A549 (cell line): Measurements from ENCODE around the gene CLDN2. TPM values are rescaled to one million over a fixed set of nuclear protein-coding genes. Genes with fewer than 3 reads are reported as not detected.

Experiments used
- ATAC-seq, 2 experiments: fragments of 200-7000 bp in 1 of 2; fragments of >200 bp in 1 of 2; cut with Nextera tagmentation in 1 of 2; cut with Tn5 transposase in 1 of 2; 3 replicates each; pipeline versions ENCODE4 v1.8.0 to v1.9.1; 2018 to 2020; ENCODE audit warnings: mild to moderate bottlenecking in 1 of 2, moderate library complexity in 1 of 2
- CTCF ChIA-PET: fragments of 300-600 bp; sonication (Branson Sonifier 250); formaldehyde crosslinking; extraction: SDS; loops from one replicate; lab custom pipeline; 2021; ENCODE audit warnings: antibody characterized with exemption, inconsistent platforms; lab: Yijun Ruan, JAX
- POLR2A ChIA-PET: fragments of 350-600 bp; formaldehyde crosslinking; extraction: SDS; loops from one replicate; lab custom pipeline; 2021; ENCODE audit warnings: antibody characterized with exemption, inconsistent platforms; lab: Yijun Ruan, JAX
- DNase-seq, 2 experiments: peaks; one replicate each; pipeline versions ENCODE4 v3.0.0 to v3.0.0-alpha.2; 2011 to 2016; ENCODE audit warnings: low read depth in 1 of 2, low spot score in 1 of 2
- FAIRE-seq: peaks from 2 replicates; lab custom pipeline; 2011; peaks lifted over from hg19 to GRCh38; lab: Jason Lieb, UNC
- H3K27ac ChIP-seq, 2 experiments: fragments of >200 bp; sonication (Bioruptor Twin); formaldehyde crosslinking; 3 replicates each; pipeline ENCODE4 v1.5.1; 2016 to 2017
- H3K4me1 ChIP-seq: fragments of >200 bp; sonication (Bioruptor Twin); formaldehyde crosslinking; 3 replicates; pipeline ENCODE4 v1.6.1; 2016
- H3K4me2 ChIP-seq: fragments of >200 bp; sonication (Bioruptor Twin); formaldehyde crosslinking; 3 replicates; pipeline ENCODE4 v1.6.1; 2016
- H3K4me3 ChIP-seq: fragments of >200 bp; sonication (Bioruptor Twin); formaldehyde crosslinking; 3 replicates; pipeline ENCODE4 v1.5.1; 2016
- H3K9me3 ChIP-seq: fragments of >200 bp; sonication (Bioruptor Twin); formaldehyde crosslinking; 3 replicates; pipeline ENCODE4 v1.6.1; 2016
- BHLHE40 ChIP-seq: IDR thresholded peaks from 2 replicates; pipeline ENCODE4 v1.6.1; 2012; ENCODE audit warnings: low read depth, low read length, inconsistent platforms
- CBX8 ChIP-seq: fragments of 200-600 bp; sonication (generic); IDR thresholded peaks from 2 replicates; pipeline ENCODE4 v1.6.1; 2016
- CTCF ChIP-seq: fragments of >200 bp; sonication (Bioruptor Twin); formaldehyde crosslinking; IDR thresholded peaks from 3 replicates; pipeline ENCODE4 v1.5.1; 2016
- EHMT2 ChIP-seq: fragments of 200-600 bp; sonication (generic); IDR thresholded peaks from 2 replicates; pipeline ENCODE4 v1.6.1; 2016; ENCODE audit warnings: antibody characterized with exemption, low read depth, mild to moderate bottlenecking, moderate library complexity
- FOSB ChIP-seq: fragments of 250-450 bp; sonication (Bioruptor Pico); IDR thresholded peaks from 2 replicates; pipeline ENCODE4 v1.5.0; 2020; ENCODE audit warnings: mild to moderate bottlenecking, moderate library complexity
- HDAC2 ChIP-seq: fragments of 200-600 bp; sonication (generic); IDR thresholded peaks from 2 replicates; pipeline ENCODE4 v1.6.1; 2016
- HEYL ChIP-seq: fragments of 250-450 bp; sonication (Bioruptor Pico); IDR thresholded peaks from 2 replicates; pipeline ENCODE4 v1.8.0; 2021; ENCODE audit warnings: mild to moderate bottlenecking, moderate library complexity
- HMGXB4 ChIP-seq: fragments of 250-450 bp; sonication (Bioruptor Pico); IDR thresholded peaks from 2 replicates; pipeline ENCODE4 v1.5.0; 2021; ENCODE audit warnings: mild to moderate bottlenecking, moderate library complexity, borderline replicate concordance
- KDM1A ChIP-seq: fragments of 200-600 bp; sonication (generic); IDR thresholded peaks from 2 replicates; pipeline ENCODE4 v1.6.1; 2016; ENCODE audit warnings: low read depth, mild to moderate bottlenecking
- KDM5A ChIP-seq: fragments of 200-600 bp; sonication (generic); IDR thresholded peaks from 2 replicates; pipeline ENCODE4 v1.6.1; 2016; ENCODE audit warnings: antibody characterized with exemption, mild to moderate bottlenecking
- MAFK ChIP-seq: fragments of 450-650 bp; IDR thresholded peaks from 2 replicates; pipeline ENCODE4 v1.6.1; 2014; ENCODE audit not compliant: partially characterized antibody
- MAX ChIP-seq: IDR thresholded peaks from 2 replicates; pipeline ENCODE4 v1.6.1; 2012
- MYC ChIP-seq: IDR thresholded peaks from 2 replicates; pipeline ENCODE4 v1.6.1; 2012; ENCODE audit warnings: mild to moderate bottlenecking, inconsistent platforms, low read length, improper control_type of control experiment, borderline replicate concordance
- NR3C1 ChIP-seq: fragments of >200 bp; sonication (Bioruptor Twin); formaldehyde crosslinking; IDR thresholded peaks from 3 replicates; pipeline ENCODE4 v1.6.1; 2017
- SMC3 ChIP-seq: fragments of >200 bp; sonication (Bioruptor Twin); formaldehyde crosslinking; IDR thresholded peaks from 3 replicates; pipeline ENCODE4 v1.6.1; 2018; ENCODE audit warnings: inconsistent platforms
- TFCP2L1 ChIP-seq: fragments of 250-450 bp; sonication (Bioruptor Pico); IDR thresholded peaks from 2 replicates; pipeline ENCODE4 v1.5.0; 2021; ENCODE audit warnings: mild to moderate bottlenecking
- TP53 ChIP-seq: fragments of 250-450 bp; sonication (Bioruptor Pico); IDR thresholded peaks from 2 replicates; pipeline ENCODE4 v1.5.0; 2021; ENCODE audit warnings: mild to moderate bottlenecking, moderate library complexity
- USF2 ChIP-seq: fragments of 450-650 bp; IDR thresholded peaks from 2 replicates; pipeline ENCODE4 v1.6.1; 2014; ENCODE audit warnings: antibody characterized with exemption
- ZC3H11A ChIP-seq: fragments of 450-650 bp; IDR thresholded peaks from 2 replicates; pipeline ENCODE4 v1.6.1; 2014; ENCODE audit warnings: antibody characterized with exemption, mild to moderate bottlenecking
- WGBS: methylation state at CpG from one replicate; pipeline ENCODE4 v1.1.6; 2017; ENCODE audit errors: missing lambda C conversion rate; 5-methylcytosine and 5-hydroxymethylcytosine counted together
- polyA plus RNA-seq, 4 experiments: library from polyadenylated mRNA; depleted of rRNA in 3 of 4; stranded (reverse); fragments of >200 nt; fragmentation: RNase III in 1 of 4; extraction: RNeasy Plus Mini Kit Qiagen cat#74134 plus additional on column Dnase treatment in 1 of 4; gene quantifications; 2 replicates in 3 of 4; 3 replicates in 1 of 4; pipeline ENCODE4 v1.2.3, GENCODE V29; 2011 to 2017
- TF ChIP-seq, protein P1 (sequence below): IDR thresholded peaks from 2 replicates; pipeline ENCODE4 v1.6.1; 2012; ENCODE audit warnings: low read depth, borderline replicate concordance

CLDN2 gene
- polyA plus RNA-seq, 2 of the 4 experiments (the other 2 are of a cell fraction), result 28.1 to 28.6 TPM

- TF ChIP-seq CTCF (peak; percentile 73), SMC3 (peak; percentile 77), BHLHE40 (no peak), ZC3H11A (no peak)
Measured at GRCh38 chrX:106874075-106874474, 46.1 kb upstream of the CLDN2 start (continued).

GRCh38 chrX:106875151-106875550, 45.1 kb upstream of the CLDN2 start:
- POLR2A ChIA-PET, result no interaction called here
- no peak for FAIRE-seq
- TF ChIP-seq KDM1A, result no peak
- no peak for TF ChIP-seq EHMT2
- TF ChIP-seq USF2, result no peak
- TF ChIP-seq HEYL (CRISPR knock-in tag), result no peak
- no peak for TF ChIP-seq MYC
- TF ChIP-seq TP53, result no peak
- TF ChIP-seq, protein P1, sequence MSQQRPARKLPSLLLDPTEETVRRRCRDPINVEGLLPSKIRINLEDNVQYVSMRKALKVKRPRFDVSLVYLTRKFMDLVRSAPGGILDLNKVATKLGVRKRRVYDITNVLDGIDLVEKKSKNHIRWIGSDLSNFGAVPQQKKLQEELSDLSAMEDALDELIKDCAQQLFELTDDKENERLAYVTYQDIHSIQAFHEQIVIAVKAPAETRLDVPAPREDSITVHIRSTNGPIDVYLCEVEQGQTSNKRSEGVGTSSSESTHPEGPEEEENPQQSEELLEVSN, result no peak
- ATAC-seq, result no peak
- Histone ChIP-seq H3K4me2 (no peak overlapping the region), H3K4me3 (no peak overlapping the region), H3K9me3 (no peaks in the 10 kb centered on the region), H3K27ac (no peak overlapping the region), H3K4me1 (peaks cover 9% of the 10 kb centered on the region; the same call in 2 of the 3 replicates)
- DNase-seq, result no peak
- CTCF ChIA-PET, result interaction anchor here (1.0 to 5.0 kb wide), 14 partner anchors 9 to 1104 kb away, joined by 3 to 29 read pairs (median 4); partner anchors contain the start of gene NCBP2L
- WGBS, result 92% methylated on average over 1 of the region's 1 CpG

DNA sequence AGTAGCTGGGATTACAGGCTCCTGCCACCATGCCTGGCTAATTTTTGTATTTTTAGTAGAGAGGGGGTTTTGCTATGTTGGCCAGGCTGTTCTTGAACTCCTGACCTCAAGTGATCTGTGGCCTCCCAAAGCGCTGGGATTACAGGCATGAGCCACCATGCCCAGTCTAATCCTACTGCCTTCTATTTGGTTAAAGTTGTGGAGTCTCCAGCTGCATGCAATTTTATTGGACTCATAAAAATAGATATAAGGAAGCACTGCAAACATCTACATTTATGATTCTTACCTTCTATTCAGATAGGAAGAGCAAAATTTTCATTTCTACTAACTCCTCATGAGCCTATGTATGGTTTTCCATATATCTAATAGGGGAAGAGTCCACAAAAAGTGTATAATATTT, 30.7 kb upstream of the CLDN2 start:
- Histone ChIP-seq H3K4me2 (no peak overlapping the region), H3K4me1 (peaks cover 6% of the 10 kb centered on the region), H3K27ac (no peak overlapping the region), H3K4me3 (no peak overlapping the region), H3K9me3 (no peaks in the 10 kb centered on the region)
- DNase-seq, result no peak
- POLR2A ChIA-PET, result no interaction called here
- no peak for FAIRE-seq
- TF ChIP-seq CBX8 (no peak), MAFK (no peak), SMC3 (no peak), KDM5A (no peak), EHMT2 (no peak), MAX (no peak), CTCF (no peak), BHLHE40 (no peak), TFCP2L1 (CRISPR knock-in tag) (no peak), NR3C1 (no peak), MYC (no peak), FOSB (CRISPR knock-in tag) (no peak), HDAC2 (no peak), HMGXB4 (CRISPR knock-in tag) (no peak), HEYL (CRISPR knock-in tag) (no peak)
- WGBS, result 94% methylated on average over 1 of the region's 1 CpG
- ATAC-seq, result no peak
- CTCF ChIA-PET, result interaction anchor here (1.2 kb wide), 2 partner anchors 15 to 115 kb away, joined by 3 read pairs; no protein-coding TSS in a partner anchor
